Inferior parietal cortex (tissue), 1 donor: ENCODE measurements around the gene DCT.
"Not testable (repeated sequence)": the region's sequence is repeated elsewhere in the genome, so short reads cannot be mapped to it uniquely, and the experiment has no call there.

Source experiments
- DNase-seq: peaks from one replicate; pipeline ENCODE4 v3.0.0-alpha.2; 2016; ENCODE audit errors: extremely low spot score

The DCT gene

DNA sequence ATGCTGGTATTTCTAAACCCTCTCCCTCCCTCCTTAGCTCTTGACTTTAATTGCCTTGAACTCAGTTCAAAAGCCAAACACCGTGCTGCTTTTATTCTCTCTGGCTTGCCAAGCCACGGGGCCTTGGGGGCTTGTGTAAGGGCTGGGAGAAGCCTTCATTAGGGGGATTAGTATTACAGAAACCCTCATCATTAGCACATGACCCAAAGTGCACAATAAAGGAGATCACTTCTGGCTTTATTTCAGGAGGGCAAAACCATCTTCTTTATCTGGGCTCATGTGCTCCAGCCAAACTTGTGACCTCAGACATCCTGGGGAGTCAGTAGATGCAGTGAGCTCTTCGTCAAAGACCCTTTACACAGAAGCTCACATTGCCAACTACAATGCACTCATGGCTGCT is at the start of gene DCT:
TSS of gene DCT (minus strand) at position 67 of the 400 bp plus-strand sequence. CDS start 427 bp downstream, outside the sequence.
- DNase-seq, result no peak

- DNase-seq, result not testable (repeated sequence)
Measured at GRCh38 chr13:94526956-94527355, 47.5 kb upstream of the DCT start.

- DNase-seq, result no peak
Measured at GRCh38 chr13:94525781-94526180, 46.3 kb upstream of the DCT start.

DNA sequence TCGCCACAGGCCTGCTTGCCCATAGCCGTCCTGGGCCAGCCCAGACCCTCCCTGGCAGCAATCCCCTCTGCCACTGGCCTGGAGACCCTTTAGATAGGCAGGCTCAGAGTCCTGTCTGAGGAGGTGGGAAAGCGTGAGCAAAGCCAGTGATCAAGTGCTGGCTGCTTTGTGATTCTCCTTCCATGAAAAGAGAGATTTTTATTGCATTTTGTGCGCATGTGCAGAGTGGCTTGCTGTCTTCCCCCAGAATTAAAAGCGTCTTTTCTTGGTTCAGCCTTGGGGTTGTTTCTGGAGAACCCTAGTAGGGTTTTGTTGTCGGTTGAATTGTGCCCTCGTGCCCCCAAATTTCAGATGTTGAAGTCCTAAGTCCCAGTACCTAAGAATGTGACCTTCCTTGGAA is 44.9 kb upstream of the DCT start:
- no peak for DNase-seq

DNA sequence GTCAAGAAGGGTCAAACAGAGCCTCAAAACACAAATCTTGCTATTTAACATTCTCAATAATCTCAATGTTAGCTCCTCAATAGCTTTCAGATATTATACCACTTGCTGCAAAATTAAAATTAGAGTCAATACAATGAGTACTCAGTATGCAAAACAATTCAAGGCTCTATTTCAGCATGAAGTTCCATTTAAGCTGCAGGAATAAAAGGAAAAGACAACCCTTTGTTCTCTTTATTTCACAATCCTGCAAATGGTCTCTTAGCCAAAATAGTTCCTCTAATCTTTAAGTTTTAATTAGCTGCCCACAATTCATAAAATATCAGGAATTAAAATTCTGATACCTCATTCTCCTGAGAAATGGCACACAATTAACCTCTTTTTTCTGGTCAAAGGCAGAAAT is 40.5 kb upstream of the DCT start:
- DNase-seq, result no peak

DNA sequence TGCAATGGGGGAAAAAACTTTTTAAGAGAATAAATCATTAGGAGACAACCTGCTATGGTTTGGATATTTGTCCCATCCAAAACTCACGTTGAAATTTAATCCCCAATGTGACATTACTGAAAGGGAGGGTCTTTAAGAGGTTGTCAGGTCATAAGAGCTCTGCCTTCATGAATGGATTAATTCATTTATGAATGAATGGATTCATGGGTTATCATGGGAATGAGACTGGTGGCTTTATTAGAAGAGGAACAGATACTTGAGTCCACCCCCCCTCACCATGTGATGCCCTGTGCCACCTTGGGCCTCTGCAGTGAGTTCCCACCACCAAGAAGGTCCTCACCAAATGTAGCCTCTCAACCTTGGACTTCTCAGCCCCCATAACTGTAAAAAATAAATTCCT is 37.0 kb upstream of the DCT start:
- DNase-seq, result no peak

- no peak for DNase-seq
Measured at GRCh38 chr13:94515911-94516310, 36.4 kb upstream of the DCT start.

DNA sequence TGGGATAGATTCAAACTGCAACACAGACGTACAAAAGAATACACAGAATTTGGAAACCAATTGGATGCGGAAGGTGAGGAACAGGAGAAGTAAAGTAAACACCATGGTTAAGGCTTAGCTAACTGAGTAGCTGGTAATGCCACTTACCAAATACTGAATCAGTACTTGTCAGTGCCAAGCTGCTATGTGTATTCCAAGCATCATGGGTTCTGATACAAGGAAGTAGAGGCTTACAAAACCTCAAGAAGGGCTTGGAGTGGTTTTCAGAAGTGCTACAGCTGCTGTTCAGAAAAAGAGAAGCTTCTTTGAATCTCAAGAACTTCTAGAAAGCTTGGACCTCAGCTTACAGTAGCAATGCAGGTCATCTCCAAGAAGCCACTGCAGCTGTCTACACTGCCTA is 35.9 kb upstream of the DCT start:
- no peak for DNase-seq

- DNase-seq, result no peak
Measured at GRCh38 chr13:94513026-94513425, 33.5 kb upstream of the DCT start.

GRCh38 chr13:94505730-94506129 is 26.2 kb upstream of the DCT start:
- DNase-seq, result no peak

DNA sequence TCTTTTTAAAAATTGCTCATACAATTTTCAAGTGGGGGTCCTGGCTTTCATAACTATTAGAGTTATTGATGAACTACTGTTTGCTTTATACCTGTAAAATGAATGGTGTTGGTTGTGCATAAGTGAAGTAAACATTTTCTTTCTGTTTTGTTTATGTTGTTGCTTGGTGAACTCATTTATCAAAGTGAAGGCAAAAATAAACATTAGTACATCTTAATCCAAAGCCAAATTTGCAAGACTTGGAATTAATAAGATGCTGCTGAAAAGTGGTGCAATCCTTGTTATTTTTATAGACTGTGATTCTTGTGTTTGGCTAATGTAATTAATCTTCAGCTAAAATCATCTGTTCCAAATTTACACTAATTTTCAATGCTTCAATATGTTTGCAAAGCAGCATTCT is 24.4 kb upstream of the DCT start:
- DNase-seq, result no peak

DNA sequence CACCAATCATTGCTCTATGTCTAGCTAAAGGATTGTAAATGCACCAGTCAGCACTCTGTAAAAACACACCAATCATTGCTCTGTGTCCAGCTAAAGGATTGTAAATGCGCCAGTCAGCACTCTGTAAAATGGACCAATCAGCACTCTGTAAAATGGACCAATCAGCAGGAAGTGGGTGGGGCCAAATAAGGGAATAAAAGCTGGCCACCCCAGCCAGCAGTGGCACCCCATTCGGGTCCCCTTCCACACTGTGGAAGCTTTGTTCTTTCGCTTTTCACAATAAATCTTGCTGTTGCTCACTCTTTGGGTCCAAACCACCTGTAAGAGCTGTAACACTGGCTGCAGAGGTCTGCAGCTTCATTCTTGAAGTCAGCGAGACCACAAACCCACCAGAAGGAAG is 19.3 kb upstream of the DCT start:
- not testable (repeated sequence) for DNase-seq

GRCh38 chr13:94495806-94496205 is 16.3 kb upstream of the DCT start:
- DNase-seq, result no peak

GRCh38 chr13:94494026-94494425 is 14.5 kb upstream of the DCT start:
- no peak for DNase-seq

GRCh38 chr13:94487043-94487442 is 7.6 kb upstream of the DCT start:
- no peak for DNase-seq

DNA sequence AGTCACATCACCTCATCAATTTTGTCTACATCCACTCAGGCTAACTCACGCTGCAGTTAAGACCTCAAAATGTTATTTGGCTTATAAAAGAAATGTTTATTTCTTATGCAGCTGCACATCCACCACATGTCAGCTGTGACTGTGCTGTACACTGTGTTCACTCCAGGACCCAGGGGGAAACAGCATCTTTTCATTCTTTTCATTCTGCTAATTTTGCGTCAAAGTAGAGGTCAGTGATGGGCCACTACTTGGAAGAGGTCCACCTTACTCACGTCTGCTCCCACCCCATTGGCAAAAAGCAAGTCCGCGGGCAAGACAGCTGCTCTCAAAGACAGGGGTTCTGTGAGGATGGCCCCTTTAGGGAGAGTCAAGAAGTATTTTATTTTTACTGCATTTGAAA is 4.5 kb upstream of the DCT start:
- no peak for DNase-seq

DNA sequence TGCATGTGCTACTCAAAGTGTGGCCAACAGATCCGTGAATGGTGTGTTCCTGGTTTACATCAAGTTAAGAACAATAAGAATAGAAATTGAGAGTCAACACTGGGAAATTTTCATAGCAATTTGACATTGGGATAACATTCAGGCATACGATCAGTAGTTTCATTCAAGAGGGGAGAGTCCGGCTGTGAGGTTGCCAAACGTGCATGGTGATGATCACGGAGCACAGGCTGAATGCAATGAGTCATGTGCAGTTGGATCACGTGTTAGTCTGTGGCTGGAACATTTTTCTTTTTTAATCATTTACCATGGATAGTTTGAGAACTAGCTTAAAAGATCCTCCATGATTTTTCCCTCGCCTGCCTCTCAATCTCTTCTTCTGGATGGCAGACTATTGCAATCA is 2.5 kb upstream of the DCT start:
- no peak for DNase-seq

- no peak for DNase-seq
Measured at GRCh38 chr13:94480672-94481145, 1.2 kb upstream of the DCT start.

- DNase-seq, result no peak
Measured at GRCh38 chr13:94478913-94479312, 569 bp downstream of the DCT start.

GRCh38 chr13:94470126-94470525 is 9.4 kb downstream of the DCT start:
- no peak for DNase-seq

DNA sequence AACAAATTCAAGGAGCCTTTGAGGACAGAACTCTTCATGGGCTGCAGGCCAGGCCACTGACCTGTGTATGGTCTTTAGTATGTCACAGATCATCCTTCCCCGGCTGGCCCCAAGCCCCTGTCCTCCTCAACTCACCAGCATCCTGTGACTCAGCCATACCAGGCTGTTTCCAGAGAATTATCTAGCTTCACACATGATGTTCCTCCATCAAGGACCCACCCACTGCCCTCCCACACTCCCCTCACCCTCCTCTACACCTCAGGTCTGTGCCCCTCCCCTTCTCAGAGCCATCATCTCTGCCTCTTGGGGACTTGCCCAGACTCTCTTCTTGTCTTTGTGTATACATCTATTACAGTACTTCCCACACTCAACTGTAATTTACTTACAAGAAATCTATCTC is 14.7 kb downstream of the DCT start:
- no peak for DNase-seq

DNA sequence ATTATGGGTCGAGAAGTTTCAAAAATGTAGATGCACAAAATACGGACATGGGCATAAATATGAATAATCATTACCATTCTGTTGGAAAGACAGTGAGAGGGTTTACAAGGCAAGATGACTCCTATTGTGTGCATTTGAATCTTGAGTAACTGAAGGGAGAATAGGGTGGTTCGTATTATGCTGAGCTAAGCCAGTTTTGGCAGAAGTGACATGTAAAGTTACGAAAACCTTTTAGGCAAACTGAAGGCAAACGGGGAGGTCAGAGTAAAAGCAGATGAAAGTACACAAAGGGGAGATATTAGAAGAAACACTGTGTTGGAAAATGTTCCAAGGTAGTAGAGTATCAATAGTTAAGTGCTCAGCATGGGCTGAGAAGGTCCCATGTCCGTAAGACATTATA is 16.8 kb downstream of the DCT start:
- DNase-seq, result no peak

- no peak for DNase-seq
Measured at GRCh38 chr13:94459116-94459515, 20.4 kb downstream of the DCT start.

- DNase-seq, result no peak
Measured at GRCh38 chr13:94455414-94455813, 24.1 kb downstream of the DCT start.

DNA sequence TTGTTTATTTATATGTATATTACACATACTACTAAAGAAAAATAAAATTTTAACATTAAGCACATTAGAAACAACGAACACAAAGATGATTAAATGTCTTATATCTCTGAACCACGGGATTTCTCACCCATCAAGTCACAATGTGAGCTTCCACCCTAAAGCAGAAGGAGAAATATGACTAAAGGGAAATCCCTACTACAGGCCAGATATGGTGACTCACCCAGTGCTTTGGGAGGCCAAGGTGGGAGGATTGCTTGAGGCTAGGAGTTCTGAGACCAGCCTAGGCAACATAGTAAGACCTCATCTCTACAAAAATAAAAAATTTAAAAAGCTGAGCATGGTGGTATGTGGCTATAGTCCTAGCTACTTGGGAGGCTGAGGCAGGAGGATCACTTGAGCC is 24.6 kb downstream of the DCT start:
- DNase-seq, result no peak
